Activated naive CD8-positive, alpha-beta T cell treated with anti-CD3 and anti-CD28 coated beads for 36 hours (primary cell): ENCODE results near the gene KCNJ8. TPM values are rescaled to one million over a fixed set of nuclear protein-coding genes. Genes with fewer than 3 reads are reported as not detected.
A peak's percentile ranks its signal among the peaks of the same experiment; 100 is the strongest.
"Not testable (repeated sequence)": the region's sequence is repeated elsewhere in the genome, so short reads cannot be mapped to it uniquely, and the experiment has no call there.

Experiments used
- DNase-seq: peaks from one replicate; pipeline ENCODE4 v3.0.0; 2021
- H3K27ac Mint-ChIP-seq: one replicate; pipeline ENCODE4 v1.8.0; 2022; ENCODE audit warnings: mild to moderate bottlenecking, moderate library complexity, mixed read lengths
- H3K27me3 Mint-ChIP-seq: one replicate; pipeline ENCODE4 v1.8.0; 2022; ENCODE audit warnings: mild to moderate bottlenecking, mixed read lengths
- H3K36me3 Mint-ChIP-seq: one replicate; pipeline ENCODE4 v1.8.0; 2021; ENCODE audit warnings: mild to moderate bottlenecking, mixed read lengths
- H3K4me1 Mint-ChIP-seq: one replicate; pipeline ENCODE4 v1.8.0; 2021; ENCODE audit warnings: mixed read lengths
- H3K4me3 Mint-ChIP-seq: one replicate; pipeline ENCODE4 v1.8.0; 2022; ENCODE audit warnings: mild to moderate bottlenecking, moderate library complexity, mixed read lengths
- H3K9me3 Mint-ChIP-seq: one replicate; pipeline ENCODE4 v1.8.0; 2022; ENCODE audit warnings: mixed read lengths
- total RNA-seq, 2 experiments: library from RNA; stranded (reverse); gene quantifications; one replicate each; pipeline ENCODE4 v1.2.3, GENCODE V29; 2021

Gene KCNJ8
- not detected for total RNA-seq

DNA sequence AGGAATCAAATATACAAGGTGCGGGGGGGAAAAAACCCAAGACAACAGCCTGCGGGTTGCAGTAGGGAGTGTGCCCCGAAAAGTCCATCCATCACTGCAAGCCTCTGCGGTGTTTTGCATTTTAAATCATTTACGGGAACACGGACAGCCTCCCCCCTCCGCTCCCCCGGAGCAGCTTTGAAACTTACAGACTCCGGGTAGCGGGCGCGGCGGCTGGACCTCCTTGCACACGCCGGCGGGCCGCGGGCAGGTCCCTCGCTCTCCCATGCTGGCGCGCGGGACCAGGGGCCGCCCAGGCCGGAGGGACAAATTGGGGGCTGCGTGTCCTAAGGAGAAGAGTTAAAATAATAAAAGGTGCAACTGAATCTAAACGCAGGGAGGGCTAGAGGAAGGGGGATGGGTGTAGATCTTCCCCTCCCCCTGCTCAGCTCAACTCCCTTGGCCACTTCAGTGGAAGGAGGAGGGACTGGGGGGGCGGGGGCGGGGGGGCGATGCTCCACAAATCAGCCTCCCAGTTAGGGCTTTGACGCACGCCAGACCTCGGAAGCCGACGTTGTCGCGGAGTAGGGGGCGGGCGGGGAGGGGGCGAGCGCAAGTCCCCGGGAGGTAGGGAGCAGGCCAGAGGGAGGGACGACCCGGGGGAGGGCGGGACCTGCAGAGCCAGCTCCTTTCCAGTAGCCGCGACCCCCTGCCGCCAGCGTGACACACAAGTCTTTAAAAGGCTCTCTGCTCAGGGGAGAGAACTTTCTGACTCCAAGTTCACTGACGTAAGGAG lies at the start of gene KCNJ8:
Gene KCNJ8, minus strand, starts transcription at position 349 of the 775 bp plus-strand sequence. CDS start 1,090 bp downstream, outside the sequence.
- peak; percentile 8 for DNase-seq

GRCh38 chr12:21823581-21823980 lies 49.1 kb upstream of the KCNJ8 start:
- Mint-ChIP-seq H3K27me3 (peaks cover 5% of the 10 kb centered on the region), H3K36me3 (no peaks in the 10 kb centered on the region), H3K4me3 (no peak overlapping the region), H3K4me1 (no peaks in the 10 kb centered on the region), H3K27ac (no peak overlapping the region), H3K9me3 (no peaks in the 10 kb centered on the region)
- no peak for DNase-seq

More for the DNA sequence above, at the start of gene KCNJ8:
- peaks cover 7% of the 10 kb centered on the region for H3K4me1 Mint-ChIP-seq
- peak within 1 kb of the TSS; percentile 56 for H3K4me3 Mint-ChIP-seq
- no peak within 1 kb of the TSS for H3K27ac Mint-ChIP-seq
- no peaks in the 10 kb centered on the region for H3K9me3 Mint-ChIP-seq
- peaks cover 52% of the 10 kb centered on the region for H3K27me3 Mint-ChIP-seq
- no peaks in the 10 kb centered on the region for H3K36me3 Mint-ChIP-seq

GRCh38 chr12:21819678-21820077 lies 45.2 kb upstream of the KCNJ8 start:
- Mint-ChIP-seq H3K4me3 (no peak overlapping the region), H3K36me3 (no peaks in the 10 kb centered on the region), H3K4me1 (no peaks in the 10 kb centered on the region), H3K27me3 (peaks cover 1% of the 10 kb centered on the region), H3K9me3 (no peaks in the 10 kb centered on the region), H3K27ac (no peak overlapping the region)
- DNase-seq, result no peak

DNA sequence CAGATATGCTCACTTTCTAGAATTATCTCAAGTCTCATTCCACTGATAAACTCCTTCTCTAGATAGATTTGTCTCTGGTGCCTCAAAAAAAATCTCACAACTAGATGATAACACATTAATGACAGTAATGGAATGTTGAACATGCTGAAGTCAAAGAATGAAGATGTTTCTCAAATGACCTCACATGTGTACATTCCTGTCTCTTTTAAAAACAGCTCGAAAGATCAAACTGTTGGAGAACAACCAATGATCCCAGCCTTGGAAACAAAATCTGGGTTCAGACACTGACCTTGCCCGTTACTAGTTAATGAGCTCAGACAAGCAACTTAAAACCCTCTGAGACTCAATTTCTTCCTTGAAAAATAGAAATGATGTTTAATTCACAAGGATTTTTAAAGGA lies 44.7 kb upstream of the KCNJ8 start:
- no peak overlapping the region for H3K4me3 Mint-ChIP-seq
- no peaks in the 10 kb centered on the region for H3K27me3 Mint-ChIP-seq
- no peak overlapping the region for H3K27ac Mint-ChIP-seq
- no peaks in the 10 kb centered on the region for H3K36me3 Mint-ChIP-seq
- no peaks in the 10 kb centered on the region for H3K9me3 Mint-ChIP-seq
- no peaks in the 10 kb centered on the region for H3K4me1 Mint-ChIP-seq
- no peak for DNase-seq

DNA sequence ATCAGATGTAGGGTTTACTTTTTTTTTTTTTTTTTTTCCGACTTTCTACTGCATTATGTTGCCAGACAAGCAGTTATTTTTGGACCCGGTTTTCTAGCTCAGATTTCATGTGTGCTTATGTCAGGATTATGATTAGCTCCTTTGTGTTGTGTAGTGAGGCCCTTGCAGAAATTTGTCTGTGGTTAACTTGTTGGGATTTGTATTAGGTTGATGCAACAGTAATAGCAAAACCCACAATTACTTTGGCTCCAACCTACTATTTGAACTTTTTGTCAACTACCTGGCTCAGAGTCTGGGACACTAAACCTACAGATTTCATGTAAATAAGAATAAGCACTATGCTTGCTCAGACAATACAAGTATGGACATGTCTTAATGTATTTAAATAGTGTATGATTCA lies 44.1 kb upstream of the KCNJ8 start:
- Mint-ChIP-seq H3K27ac (no peak overlapping the region), H3K36me3 (no peaks in the 10 kb centered on the region), H3K9me3 (no peaks in the 10 kb centered on the region), H3K27me3 (no peaks in the 10 kb centered on the region), H3K4me1 (no peaks in the 10 kb centered on the region), H3K4me3 (no peak overlapping the region)
- DNase-seq, result no peak

- no peak for DNase-seq
- Mint-ChIP-seq H3K27me3 (no peaks in the 10 kb centered on the region), H3K4me1 (no peaks in the 10 kb centered on the region), H3K36me3 (no peaks in the 10 kb centered on the region), H3K9me3 (no peaks in the 10 kb centered on the region), H3K4me3 (no peak overlapping the region), H3K27ac (no peak overlapping the region)
Measured at GRCh38 chr12:21815306-21816062, 41.0 kb upstream of the KCNJ8 start.

- no peak overlapping the region for H3K4me3 Mint-ChIP-seq
- H3K27ac Mint-ChIP-seq, result no peak overlapping the region
- H3K27me3 Mint-ChIP-seq, result no peaks in the 10 kb centered on the region
- no peaks in the 10 kb centered on the region for H3K36me3 Mint-ChIP-seq
- DNase-seq, result no peak
- no peaks in the 10 kb centered on the region for H3K4me1 Mint-ChIP-seq
- peaks cover 3% of the 10 kb centered on the region for H3K9me3 Mint-ChIP-seq
Measured at GRCh38 chr12:21814814-21815213, 40.3 kb upstream of the KCNJ8 start.

GRCh38 chr12:21814327-21814726 lies 39.8 kb upstream of the KCNJ8 start:
- DNase-seq, result no peak
- Mint-ChIP-seq H3K9me3 (peaks cover 3% of the 10 kb centered on the region), H3K27ac (no peak overlapping the region), H3K27me3 (no peaks in the 10 kb centered on the region), H3K4me1 (no peaks in the 10 kb centered on the region), H3K36me3 (no peaks in the 10 kb centered on the region), H3K4me3 (no peak overlapping the region)

- H3K9me3 Mint-ChIP-seq, result peaks cover 3% of the 10 kb centered on the region
- no peaks in the 10 kb centered on the region for H3K27me3 Mint-ChIP-seq
- H3K4me3 Mint-ChIP-seq, result no peak overlapping the region
- H3K4me1 Mint-ChIP-seq, result no peaks in the 10 kb centered on the region
- no peak for DNase-seq
- H3K27ac Mint-ChIP-seq, result no peak overlapping the region
- no peaks in the 10 kb centered on the region for H3K36me3 Mint-ChIP-seq
Measured at GRCh38 chr12:21813751-21814150, 39.2 kb upstream of the KCNJ8 start.

DNA sequence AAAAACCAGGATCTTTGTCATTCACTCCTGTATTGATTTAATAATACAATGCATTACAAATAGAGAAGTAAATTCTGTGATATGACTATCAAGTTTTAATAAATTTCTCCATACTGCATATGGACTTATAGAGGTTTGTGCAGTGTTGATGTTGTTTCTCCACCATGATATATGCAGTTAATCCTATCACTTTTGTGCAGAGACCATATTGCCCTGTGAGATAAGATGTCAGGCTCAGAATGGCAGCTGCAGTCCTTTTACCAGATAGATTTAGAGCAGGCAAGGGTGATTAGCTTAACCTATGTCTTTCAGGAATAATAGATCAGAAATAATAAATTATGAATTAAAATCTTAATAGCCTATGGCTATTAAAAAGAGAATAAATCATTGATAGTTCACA lies 38.6 kb upstream of the KCNJ8 start:
- no peaks in the 10 kb centered on the region for H3K4me1 Mint-ChIP-seq
- peaks cover 3% of the 10 kb centered on the region for H3K9me3 Mint-ChIP-seq
- no peak for DNase-seq
- H3K27ac Mint-ChIP-seq, result no peak overlapping the region
- H3K4me3 Mint-ChIP-seq, result no peak overlapping the region
- no peaks in the 10 kb centered on the region for H3K36me3 Mint-ChIP-seq
- H3K27me3 Mint-ChIP-seq, result no peaks in the 10 kb centered on the region

GRCh38 chr12:21812340-21812739 lies 37.8 kb upstream of the KCNJ8 start:
- not testable (repeated sequence) for H3K9me3 Mint-ChIP-seq, H3K27ac Mint-ChIP-seq, DNase-seq, H3K4me1 Mint-ChIP-seq, H3K36me3 Mint-ChIP-seq, H3K4me3 Mint-ChIP-seq, H3K27me3 Mint-ChIP-seq

- no peaks in the 10 kb centered on the region for H3K27me3 Mint-ChIP-seq
- H3K4me3 Mint-ChIP-seq, result no peak overlapping the region
- no peak for DNase-seq
- no peaks in the 10 kb centered on the region for H3K36me3 Mint-ChIP-seq
- no peaks in the 10 kb centered on the region for H3K4me1 Mint-ChIP-seq
- H3K27ac Mint-ChIP-seq, result no peak overlapping the region
- H3K9me3 Mint-ChIP-seq, result peaks cover 3% of the 10 kb centered on the region
Measured at GRCh38 chr12:21809100-21809499, 34.6 kb upstream of the KCNJ8 start.

- no peak overlapping the region for H3K4me3 Mint-ChIP-seq
- H3K9me3 Mint-ChIP-seq, result peaks cover 3% of the 10 kb centered on the region
- DNase-seq, result no peak
- no peak overlapping the region for H3K27ac Mint-ChIP-seq
- no peaks in the 10 kb centered on the region for H3K36me3 Mint-ChIP-seq
- no peaks in the 10 kb centered on the region for H3K4me1 Mint-ChIP-seq
- no peaks in the 10 kb centered on the region for H3K27me3 Mint-ChIP-seq
Measured at GRCh38 chr12:21806255-21806654, 31.7 kb upstream of the KCNJ8 start.

DNA sequence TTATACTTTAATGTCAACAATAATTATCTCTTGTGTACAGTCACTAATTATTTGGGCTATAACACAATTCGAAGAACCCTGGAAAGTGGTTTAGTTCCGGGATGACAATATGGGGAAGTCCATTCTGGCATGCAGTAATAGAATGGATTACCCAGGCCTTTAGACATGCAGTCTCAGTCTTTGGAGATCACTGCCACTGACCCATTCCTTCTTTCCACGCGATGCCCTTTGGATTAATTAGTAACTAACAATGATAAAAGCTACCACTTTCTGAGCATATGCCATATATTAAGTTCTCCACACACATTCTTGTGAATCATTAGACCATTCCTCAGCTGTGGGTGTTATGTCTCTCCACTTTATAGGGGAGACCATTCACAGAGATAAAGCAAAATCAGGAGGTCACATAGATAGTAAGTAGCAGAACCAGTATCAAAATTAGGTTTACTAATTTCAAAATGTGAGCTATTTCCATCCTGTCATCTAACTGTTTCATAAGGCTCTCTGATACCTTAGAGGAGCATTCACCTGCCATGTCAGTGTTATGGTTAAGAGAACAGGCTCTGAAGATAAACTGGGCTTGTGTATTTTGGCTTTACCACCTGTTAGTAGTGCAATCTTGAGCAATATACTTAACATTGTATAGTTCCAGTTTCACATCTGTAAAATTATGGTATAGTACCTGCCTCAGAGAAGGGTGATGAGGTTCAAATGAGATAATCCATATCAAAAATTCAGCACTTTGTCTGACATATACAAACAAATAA lies 27.2 kb upstream of the KCNJ8 start:
- H3K4me3 Mint-ChIP-seq, result no peak overlapping the region
- no peaks in the 10 kb centered on the region for H3K9me3 Mint-ChIP-seq
- no peak for DNase-seq
- no peaks in the 10 kb centered on the region for H3K36me3 Mint-ChIP-seq
- no peaks in the 10 kb centered on the region for H3K4me1 Mint-ChIP-seq
- no peak overlapping the region for H3K27ac Mint-ChIP-seq
- no peaks in the 10 kb centered on the region for H3K27me3 Mint-ChIP-seq

DNA sequence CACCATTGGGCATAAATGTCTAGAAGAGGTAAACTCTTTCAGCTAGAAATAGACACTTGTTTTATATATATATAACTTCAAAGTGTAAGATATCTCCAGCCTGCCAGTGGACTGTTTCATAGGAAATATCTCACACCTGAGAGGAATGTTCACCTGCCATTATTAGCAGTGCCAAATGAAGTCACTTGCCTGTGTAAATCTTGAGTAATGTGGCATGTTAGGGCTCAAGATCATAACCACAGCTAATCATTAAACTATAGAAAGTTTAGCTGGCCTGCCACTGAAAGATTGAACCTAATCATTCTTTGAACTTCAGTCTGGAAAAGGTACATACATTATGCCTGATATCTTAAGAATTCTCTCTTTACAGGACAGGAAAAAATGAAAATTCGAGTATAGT lies 25.5 kb upstream of the KCNJ8 start:
- H3K4me1 Mint-ChIP-seq, result no peaks in the 10 kb centered on the region
- no peak overlapping the region for H3K27ac Mint-ChIP-seq
- no peaks in the 10 kb centered on the region for H3K36me3 Mint-ChIP-seq
- no peak for DNase-seq
- H3K4me3 Mint-ChIP-seq, result no peak overlapping the region
- H3K27me3 Mint-ChIP-seq, result peaks cover 4% of the 10 kb centered on the region
- no peaks in the 10 kb centered on the region for H3K9me3 Mint-ChIP-seq
